Measurements from ENCODE around the gene SKAP1.

Gene SKAP1

DNA sequence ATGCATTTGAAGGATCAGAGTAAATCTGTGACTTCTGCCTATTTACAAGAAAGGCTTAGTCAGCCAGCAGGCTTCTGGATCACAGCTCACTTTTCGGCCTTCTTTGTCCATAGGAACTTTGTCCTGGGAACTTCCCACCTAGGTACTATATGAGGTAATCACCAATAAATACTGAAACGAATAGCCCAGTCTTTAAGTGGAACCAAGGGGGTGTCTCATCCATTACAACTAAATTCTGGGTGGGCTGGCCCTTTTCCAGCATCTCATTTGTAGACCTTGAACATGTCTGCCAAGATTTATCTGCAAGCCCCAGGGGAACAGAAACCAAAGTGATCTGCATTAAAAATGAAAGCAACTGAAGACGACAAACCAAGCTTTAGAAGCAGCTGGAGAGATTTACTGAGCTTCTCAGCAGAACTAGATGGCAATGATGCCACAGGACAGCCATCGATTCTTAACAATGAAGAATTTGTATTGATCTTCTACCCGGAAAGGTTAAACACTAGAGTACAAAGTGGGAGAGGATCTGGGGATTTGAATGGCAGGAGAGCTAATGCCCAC is 267.0 kb downstream of the SKAP1 start:
- DNase-seq, result no peak

DNA sequence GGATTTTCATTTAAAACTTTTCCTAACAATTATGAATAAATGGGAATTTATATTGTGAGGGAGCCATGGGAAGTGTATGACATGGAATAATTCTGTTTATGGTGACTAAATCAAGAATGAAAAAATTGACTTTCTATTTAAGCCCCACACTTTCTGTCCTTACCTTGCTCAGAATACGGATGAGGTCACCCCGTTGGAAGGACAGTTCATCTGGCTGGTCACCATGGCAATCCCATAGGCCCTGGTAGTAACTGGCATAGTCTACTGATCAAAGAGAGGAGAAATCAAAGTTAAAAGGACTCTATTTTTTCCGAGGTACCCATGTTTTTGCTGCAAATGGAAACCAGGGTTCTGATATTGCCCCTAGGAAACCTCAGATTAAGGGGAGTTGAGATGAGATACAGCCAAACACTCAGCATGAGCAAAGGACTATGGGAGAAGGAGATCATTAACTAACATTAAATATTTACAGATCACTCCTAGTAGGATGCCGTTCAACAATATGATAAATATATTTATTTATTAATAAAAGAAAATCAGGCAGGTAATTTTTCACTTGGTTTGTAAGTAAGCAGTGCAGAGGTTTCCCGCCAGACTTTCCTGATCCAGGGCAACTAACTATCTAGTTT is 267.6 kb downstream of the SKAP1 start:
- no peak for DNase-seq

DNA sequence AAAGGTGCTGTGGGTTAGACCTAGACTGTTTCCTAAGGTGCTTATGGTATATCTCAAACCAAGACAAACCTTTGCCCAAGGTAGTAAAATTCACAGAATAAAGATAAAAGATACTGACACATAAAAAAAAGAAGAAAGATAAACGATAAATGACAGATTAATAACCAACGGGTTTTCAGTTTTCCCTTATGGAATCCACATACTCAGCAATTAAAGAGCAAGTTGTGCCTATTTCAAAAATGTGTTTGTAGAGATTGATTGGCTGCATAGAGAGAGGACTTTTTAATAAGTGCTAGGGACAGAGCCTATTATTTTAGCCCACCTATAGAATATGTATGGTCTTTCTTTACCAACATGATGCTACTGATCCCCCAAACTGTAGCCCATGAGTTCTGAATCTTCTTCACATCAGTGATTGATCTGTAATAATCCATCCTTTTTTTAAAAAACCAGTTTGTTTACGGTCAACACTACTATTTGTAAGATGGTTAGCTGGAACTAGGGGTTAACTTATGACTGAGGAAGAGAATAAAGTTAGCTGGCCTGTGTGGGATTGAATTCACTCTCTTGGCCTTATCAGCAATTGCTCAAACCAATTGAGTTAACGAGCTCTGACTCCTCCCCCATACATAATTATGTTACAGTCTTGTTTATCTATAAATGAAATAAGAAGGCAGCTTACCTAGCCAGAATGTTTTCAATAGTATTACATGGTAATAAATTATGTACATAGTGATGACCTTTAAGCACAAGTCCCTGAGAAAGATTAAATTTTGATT is 268.7 kb downstream of the SKAP1 start:
- DNase-seq, result no peak

DNA sequence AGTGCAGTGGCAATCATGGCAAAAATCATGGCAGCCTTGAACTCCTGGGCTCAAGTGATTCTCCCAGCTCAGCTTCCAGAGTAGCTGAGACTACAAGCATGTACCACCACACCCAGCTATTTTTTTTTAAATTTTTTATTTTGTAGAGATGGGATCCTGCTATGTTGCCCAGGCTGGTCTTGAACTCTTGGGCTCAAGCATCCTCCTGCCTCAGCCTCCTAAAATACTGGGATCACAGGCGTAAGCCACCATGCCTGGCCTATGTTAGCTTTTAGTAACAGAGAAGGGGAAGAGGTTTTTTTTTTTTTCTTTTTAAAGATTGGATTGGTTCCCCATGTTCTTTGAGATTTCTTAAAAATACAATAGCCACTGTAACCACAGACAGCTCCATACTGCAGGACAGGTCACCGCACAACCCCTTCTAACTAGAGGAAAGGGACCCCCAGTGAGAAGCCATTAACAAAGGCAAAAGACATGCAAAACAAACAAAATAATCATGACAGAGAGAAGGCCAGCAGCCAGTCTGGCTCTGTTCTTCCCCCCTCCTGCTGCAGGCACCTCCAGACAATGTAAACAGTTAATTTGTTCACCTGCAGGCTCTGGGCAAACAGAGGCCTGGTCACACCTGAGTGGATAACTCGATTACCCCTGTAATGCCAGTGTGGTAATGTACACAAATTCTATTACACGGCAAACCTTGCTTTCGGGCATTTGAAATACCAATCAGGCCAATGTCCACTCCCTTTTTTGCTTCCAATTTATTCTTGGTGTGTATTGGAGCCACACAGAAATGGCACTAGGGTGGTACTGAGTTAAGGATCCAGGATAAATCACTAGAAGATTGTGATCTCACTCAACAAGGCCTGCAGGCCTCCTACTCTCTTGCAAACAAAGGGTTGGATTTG is 269.6 kb downstream of the SKAP1 start:
- no peak for DNase-seq

DNA sequence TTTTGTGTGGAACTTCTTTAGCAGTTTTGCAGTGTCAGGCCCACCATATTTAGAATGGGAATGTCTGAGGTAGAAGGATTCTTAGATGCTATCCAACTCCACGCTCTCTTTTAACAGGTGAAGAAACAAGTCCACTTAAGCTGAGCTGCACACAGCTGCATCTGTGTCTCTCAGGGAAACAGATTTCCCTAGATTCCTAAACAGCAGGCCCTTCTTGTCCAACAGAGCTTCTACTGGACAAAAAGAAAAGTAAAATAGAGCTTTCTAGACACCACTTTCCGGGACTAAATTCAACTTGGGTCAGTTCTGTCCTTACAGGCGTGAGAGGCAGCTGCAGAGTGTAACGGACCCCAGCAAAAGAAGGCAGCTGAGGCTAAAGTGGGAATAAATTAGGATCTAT is 270.8 kb downstream of the SKAP1 start:
- no peak for DNase-seq

DNA sequence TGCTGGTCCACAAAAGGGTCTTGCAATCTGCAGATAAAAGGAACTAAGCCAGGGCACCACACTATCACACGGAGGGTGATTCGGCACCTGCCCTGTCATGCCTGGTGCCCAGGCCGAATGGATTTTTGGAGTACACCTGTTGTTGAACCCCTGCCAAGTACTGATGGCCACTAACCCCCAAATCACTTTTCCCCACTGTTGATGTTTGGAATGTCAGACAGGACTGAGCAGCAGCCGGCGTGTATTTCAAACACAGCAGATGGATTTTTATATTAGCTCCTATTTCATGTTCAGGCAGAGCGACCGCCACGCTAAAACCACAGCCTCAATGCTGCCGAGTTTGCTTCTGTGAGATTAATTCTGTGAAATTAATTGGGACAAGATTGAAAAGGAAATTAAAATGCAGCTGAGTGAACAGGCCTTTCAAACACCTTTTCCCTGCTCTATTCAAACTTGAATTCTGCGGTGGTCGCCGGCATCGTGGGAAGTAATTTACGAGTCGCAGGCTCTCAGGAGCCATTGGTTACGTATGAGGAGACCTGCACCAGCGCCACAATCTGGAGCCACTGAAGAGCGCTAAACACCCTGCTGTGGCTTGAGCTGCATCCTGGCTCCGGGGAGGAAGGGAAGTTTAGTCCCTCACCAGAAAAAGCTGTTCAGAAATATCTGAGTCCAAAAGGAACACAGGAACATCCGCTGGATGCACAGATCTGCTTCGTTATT is 274.0 kb downstream of the SKAP1 start:
- no peak for DNase-seq

DNA sequence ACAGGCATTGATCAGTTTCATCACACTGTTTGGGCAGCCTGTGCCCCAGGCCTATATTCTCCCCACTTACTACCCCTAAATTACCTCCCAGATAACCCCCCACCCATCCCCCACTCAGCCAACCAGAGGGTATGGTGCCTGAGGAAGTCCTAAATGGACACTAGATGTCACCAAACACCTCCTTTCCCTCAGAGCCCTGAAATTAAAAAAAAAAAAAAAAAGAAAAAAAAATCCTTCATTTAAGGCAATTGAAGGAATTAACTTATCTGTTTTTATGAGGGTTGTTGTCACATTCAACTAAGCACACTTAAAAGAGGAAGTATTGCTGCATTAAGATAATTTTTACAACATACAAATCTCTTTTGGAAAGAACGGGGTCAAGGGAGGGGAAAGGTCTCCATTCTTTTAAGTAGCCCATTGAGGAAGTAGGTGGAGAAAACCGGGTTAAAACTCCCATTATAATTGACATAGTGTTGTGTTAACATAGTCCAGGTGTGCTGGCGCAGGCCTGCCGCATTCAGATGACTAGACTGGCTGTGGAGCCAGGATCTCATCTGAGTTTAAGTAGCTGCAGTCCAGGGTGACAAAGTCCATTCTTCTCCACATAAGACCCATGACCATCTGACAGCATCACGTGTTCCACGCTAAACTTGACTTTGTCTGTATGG is 276.2 kb downstream of the SKAP1 start:
- no peak for DNase-seq

DNA sequence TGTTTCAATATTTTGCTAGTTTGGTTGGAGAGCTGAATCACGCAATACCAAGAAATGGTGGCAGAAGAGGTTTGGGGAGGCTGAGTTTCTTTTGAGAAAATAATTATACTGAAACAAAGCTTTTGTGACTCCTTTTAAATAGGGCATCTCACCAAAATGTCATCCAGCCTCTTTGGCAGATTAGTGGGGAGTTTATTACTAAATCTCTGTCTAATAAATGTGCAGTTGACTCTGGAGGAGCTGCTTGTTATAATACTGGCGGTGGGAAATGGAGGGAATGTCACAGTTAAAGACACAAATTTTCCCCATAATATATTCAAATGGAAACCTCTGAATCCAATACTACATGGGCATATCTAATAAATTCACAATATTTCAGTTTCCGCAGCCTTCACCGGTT is 277.7 kb downstream of the SKAP1 start:
- DNase-seq, result no peak

DNA sequence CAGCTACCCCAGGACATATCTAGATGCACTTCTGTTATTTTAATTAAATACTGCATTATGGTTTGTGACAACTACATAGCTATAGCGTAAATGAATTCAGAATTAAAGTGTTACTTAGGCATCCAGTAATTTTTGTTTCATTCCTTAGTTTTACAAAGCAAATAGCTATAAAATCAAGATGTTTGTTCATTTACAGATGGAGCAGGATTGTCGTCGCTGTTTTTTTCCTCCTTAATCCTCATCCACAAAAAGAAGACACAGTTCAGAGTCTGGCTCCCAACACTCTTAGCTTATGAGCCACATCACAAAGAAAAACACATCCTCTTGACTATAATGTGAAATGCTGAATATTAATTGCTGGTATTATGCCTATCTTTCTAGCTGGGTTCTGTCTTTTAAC is 278.8 kb downstream of the SKAP1 start:
- DNase-seq, result no peak

DNA sequence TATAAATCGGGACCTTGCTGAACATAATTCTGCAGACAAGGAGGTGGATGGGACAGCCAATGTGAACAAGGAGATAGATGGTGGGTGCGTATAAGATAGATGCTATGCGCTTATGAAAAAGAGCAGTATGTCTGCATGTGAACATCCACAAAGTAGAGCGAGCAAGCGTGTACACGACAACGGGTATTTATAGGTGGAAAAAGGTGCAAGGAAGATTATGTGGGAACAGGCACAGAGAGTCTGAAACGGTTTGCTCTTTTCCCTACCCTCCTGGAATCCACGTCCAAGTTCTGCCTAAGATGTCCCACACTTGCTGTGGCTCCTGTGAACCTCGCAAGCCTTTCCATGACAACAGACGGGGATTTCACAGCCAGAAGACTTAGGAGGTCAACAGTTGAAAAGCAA is 279.4 kb downstream of the SKAP1 start:
- no peak for DNase-seq

DNA sequence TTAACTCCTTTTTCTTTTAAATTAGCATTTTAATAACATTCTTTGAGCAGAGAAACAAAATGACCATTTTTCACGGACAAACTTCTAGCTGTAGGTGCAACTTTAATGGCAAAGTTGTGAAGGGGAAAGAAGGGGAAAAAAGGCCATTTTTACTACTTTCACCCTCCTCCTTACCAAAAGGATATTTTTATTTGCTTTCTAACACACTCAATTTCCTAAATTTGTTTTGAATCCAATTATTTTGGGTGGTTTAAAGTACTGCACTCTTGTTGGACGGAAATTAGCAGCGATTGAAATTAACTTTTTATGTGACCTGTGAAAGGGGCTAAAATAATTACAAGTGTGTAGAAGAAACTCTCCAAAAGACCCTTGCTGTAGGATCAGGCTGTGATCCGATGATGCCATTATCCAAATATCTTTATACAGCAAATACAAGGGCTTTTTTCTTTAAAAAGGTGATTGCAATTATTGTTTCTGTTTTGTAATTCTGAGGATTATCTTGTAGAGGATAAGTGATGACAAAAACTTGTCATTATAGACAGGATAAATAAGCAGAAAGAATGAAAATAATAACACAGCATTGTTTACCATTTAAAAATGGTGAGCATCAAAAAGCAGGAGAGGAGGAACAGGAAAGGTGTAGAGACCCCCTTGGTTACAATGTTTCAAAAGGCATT is 280.1 kb downstream of the SKAP1 start:
- no peak for DNase-seq

DNA sequence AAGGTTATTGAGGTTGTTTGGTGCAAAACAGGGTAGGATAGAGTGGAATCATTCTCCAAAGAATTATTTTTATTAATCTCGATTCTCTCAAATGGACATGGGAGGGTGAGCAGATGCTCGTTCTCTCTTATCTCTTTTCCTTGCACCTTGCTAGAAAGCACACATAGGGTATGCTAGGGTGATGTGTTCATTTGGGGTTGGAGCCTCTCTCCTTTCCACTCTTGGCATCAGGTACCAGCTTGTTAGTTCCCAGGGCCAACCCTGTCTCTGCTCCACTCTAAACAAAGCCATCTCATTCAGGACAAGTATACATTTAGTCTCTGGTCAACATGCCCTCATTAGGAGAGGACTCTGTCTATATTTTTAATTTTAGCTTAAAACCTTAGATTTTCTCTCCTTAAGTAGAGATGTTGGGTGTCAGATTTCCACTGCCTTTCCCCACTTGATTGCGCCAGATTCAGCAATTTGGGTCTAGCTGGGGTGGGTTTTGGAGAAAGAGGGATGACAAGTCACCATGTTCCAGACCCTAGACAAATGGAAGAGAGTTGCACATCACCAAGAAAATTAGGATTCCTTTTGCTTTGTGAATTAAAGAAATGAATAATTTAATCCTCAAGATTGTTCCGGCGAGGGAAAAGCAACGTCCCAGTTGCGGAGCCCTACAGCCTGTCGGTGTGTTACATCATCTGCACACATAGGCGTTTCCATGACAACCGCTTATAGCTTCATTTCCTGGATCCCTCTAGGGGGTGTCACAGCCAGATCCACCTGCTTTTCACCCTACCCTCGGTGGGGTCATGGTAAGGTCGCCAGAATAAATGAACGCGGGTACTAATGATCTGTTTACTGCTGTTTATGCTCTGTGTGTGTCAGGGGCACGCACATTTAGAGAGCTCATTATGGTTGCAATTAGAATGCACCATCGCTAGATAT is 280.9 kb downstream of the SKAP1 start:
- no peak for DNase-seq

DNA sequence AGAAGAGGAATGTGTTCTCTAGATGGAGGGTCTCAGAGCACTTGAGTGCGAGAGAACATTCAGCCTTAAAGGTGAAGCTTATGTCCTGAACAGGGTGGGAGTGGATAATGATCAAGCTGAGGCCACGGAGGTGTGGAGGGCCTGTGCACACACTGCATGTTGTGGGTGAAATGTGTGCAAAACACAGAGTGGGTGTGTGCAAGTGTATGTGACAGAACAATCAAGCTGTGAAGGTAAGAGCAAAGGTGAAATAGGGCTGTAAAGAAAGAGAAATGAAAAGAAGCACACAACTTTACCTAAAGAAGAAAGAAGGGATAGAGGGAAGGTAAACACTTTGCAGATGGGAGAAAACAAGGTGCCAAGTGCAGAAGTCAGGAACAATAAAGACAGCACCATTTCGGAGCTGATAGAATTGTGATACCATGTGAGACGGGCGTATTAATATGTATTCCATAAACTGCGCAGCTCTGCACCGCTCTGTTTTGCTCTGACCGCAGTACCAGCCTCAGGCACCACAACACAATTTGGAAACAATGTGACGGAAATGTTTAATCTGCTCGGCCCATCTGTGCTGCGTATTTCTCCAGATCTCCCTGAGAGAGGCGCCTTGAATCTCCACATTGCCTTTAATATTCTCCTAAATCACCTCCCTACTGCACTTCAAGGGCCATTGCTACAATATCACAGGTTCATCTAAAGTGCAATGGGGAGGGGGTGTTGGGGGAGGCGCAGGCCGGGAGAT is 281.8 kb downstream of the SKAP1 start:
- DNase-seq, result no peak

DNA sequence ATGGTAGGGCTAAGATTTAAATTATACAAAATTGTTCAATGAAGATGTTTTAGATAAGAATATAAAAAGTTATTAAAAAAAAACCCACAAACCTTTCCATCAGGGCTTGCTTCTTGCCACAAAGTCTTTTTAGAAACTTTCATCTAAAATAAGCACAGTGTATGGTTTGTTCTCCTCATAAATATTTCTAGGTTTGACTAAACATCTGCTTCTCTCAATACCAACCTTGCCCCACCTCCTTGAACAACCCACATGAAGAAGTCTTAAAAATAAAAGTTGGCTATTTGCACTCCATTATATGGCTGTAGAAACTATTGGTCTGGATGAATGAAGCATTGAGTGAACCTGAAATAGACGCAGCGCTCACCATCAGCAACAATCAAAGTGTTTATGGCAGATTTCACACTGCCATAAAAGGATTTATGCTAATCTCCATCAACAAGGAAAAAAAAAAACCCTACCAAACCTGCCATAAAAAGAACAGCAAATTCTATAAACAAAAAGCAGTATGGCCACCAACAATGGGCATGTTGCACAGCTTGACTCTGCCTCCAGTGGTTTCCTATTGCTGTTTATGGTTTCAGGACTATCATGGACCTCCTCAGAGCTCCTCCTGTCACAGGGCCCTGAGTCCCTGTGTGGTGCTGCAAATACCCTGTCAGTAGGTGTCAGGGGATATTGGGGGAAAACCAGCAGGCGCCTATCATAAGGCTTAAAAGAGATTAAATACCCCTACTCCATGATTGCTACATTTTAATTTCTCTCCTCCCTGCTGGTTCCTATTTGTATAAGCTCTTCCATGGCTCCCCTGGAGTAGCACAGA is 284.8 kb downstream of the SKAP1 start:
- DNase-seq, result no peak

DNA sequence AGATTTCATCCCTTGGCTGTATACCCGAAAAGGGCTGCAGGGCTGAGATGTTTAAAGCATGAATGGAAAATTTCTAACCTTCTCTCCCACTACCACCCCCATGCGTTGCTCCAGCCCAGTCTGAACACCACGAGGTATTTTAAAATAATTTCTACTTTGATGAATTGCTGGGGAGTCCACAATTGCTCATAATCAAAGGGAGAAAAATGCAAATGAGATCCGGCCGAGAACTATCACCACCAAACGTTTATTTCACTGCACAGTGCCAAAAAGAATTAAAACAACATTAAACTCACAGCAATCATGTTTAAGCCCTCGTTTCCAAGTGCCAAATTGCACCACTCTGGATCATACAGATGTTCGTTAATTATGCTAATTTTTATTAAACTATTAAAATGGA is 285.8 kb downstream of the SKAP1 start:
- DNase-seq, result no peak

DNA sequence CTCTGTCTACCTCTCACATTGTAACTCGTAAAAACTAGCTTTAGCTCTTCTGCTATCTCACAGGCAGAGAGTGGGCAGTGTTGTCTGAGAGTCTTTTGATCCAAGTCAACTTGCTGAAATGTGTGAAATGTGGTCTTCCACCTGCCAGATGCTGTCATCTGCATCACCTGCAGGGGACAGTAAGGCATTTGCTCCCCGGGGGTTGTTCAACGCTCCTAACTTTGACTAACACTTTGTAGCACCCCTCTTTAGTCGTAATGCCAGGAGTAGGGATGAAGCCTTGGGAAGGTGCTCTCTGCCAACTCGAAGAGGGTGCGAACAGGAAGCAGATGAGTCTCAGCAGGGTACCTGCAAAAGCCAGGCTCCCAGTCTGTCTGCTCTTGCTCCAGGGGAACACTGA is 286.4 kb downstream of the SKAP1 start:
- no peak for DNase-seq

DNA sequence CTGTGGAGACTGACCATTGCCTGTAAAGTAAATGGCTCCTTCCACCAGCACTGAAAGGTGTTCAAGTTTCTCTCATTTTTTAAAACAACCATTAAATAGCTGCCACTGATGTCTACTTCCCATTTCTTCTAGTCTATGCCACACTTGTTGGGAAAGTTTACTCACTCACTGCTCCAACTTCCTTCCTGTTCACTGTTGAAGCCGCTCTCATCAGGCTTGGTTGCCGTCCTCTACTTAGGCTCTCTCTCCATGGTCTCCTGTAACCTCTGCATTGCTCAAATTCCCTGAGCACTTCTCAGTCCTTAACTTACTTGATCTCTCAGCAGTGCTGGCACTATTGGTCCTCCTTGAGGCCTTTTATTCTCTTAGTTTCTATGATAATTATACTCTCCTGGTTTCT is 290.1 kb downstream of the SKAP1 start:
- no peak for DNase-seq

DNA sequence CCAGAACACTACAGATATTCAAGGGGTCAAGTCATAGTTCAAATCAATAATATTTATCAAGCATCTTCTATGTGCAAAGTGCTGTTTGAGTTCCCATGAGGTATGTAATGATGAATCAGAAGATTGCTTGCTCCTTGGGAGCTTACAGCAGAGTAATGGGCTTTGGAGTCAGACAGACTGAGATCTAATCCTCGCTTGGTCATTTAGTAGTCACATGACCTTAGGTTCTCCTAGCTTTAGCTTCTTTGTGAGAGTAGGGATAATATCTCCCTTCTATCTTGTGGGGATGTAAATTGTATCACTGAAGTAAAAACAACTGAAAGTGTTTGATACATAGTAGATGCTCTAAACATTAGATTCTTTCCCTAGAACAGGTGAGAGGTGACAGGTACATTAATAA is 292.4 kb downstream of the SKAP1 start:
- no peak for DNase-seq
